CD4-positive, alpha-beta T cell treated with Interferon alpha-2 for 1 hour (primary cell): ENCODE data around the gene PSME2.
A peak's percentile ranks its signal among the peaks of the same experiment; 100 is the strongest.
"Not testable (repeated sequence)": the region's sequence is repeated elsewhere in the genome, so short reads cannot be mapped to it uniquely, and the experiment has no call there.

Experiments used
- DNase-seq, 2 donors: peaks; one replicate each; pipeline ENCODE4 v3.0.0-alpha.2; 2020 to 2022

The PSME2 gene

DNA sequence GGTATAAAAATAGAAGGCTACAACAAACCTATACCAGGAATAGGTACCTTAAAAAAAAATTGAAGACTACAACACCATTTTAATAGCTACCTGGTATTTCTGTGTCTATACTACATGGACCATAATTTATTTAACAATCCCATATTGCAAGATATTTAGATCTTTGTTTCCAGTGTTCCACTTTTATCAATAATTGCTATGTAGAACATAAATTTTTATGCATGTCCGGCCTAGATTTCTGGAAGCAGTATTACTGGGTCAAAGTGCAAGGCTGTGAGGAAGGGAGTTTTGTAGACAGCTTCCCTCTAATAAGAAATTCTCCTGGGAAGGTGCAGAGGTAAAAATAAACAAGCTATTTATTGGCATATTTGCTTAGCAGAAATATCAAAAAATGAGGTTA lies 35.9 kb downstream of the PSME2 start:
- no peak for DNase-seq

DNA sequence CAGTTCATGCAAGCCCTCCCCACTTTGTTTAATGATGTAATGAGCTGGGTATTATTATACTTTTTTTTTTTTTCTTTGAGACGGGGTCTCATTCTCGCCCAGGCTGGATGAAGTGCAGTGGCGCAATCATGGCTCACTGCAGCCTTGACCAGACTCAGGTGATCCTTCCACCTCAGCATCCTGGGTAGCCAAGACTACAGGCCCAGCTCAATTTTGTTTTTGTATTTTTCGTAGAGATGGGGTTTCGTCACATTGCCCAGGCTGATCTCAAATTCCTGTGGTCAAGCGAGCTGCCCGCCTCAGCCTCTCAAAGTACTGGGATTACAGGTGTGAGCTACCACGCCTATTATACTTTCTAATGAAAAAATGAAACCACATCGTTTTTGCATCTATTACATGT lies 36.4 kb downstream of the PSME2 start:
- DNase-seq, result no peak

DNA sequence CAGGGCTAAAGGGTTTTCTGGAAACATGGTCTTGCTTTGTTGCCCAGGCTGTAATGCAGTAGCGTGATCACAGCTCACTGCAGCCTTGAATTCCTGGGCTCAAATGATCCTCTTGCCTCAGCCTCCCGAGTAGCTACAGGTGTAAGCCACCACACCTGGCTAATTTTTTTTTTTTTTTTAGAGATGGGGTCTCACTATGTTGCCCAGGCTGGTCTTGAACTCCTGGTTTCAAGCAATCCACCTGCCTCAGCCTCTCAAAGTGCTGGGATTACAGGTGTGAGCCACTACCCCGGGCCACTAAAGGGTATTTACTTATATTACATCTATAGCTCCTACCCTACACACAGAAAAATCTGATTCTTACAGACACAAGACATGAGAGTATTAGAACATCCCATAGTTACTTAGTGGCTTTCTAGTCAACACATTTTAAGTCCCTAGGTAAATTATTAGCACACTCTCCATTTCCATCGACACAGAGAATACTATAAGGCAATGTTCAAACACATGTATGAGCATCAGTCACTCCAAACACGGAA lies 38.0 kb downstream of the PSME2 start:
- DNase-seq, result no peak

DNA sequence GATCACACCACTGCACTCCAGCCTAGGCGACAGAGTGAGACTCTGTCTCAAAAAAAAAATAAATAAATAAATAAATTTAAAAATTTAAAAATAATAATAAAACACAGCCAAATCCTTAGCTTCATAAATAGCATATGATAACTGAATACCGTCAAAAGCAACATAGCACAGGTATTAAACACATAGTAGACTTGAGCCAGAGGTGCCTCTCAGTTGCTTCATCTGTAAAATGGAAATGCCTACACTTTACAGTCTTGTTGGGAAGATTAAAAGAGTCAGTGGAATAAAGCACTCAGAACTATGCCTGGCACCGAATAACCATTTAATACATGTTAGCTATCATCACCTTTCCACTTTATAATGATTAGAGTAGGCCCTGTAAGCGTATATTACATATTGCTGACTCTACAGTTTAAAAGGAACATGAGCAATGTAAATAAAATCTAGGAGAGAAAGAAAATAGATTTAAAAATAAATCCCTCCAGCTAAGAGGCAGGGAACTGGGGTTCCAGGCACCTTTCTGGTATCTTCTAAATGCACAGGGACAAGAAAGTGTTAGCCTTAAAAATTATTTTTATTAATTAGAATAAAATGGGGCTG lies 39.6 kb downstream of the PSME2 start:
- DNase-seq, result no peak

DNA sequence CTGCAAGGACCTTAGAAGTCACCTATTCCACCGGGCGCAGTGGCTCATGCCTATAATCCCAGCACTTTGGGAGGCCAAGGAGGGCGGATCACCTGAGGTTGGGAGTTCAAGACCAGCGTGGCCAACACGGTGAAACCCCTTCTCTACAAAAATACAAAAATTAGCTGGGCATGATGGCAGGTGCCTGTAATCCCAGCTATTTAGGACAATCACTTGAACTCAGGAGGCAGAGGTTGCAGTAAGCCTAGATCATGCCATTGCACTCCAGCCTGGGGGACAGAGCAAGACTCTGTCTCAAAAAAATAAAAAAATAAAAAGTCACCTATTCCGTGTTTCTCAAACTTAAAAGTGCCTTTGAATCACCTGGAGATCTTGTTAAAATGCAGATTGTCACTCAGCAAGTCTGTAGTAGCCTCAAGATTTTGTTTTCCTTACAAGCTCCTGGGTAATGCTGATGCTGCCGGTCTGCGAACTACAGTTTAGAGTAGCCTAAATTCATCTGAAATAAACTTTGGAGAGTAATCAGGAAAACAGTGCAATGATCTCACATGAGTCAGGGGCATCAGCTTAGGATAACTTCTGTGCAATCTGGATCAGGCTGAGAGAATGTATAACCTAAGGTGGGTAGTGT lies 40.7 kb downstream of the PSME2 start:
- DNase-seq, result not testable (repeated sequence)

DNA sequence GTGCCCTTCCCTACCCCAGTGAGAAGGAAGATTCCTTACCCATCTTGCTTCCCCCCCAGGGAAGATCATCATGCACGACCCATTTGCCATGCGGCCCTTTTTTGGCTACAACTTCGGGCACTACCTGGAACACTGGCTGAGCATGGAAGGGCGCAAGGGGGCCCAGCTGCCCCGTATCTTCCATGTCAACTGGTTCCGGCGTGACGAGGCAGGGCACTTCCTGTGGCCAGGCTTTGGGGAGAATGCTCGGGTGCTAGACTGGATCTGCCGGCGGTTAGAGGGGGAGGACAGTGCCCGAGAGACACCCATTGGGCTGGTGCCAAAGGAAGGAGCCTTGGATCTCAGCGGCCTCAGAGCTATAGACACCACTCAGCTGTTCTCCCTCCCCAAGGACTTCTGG lies 43.0 kb downstream of the PSME2 start:
- DNase-seq, result no peak

DNA sequence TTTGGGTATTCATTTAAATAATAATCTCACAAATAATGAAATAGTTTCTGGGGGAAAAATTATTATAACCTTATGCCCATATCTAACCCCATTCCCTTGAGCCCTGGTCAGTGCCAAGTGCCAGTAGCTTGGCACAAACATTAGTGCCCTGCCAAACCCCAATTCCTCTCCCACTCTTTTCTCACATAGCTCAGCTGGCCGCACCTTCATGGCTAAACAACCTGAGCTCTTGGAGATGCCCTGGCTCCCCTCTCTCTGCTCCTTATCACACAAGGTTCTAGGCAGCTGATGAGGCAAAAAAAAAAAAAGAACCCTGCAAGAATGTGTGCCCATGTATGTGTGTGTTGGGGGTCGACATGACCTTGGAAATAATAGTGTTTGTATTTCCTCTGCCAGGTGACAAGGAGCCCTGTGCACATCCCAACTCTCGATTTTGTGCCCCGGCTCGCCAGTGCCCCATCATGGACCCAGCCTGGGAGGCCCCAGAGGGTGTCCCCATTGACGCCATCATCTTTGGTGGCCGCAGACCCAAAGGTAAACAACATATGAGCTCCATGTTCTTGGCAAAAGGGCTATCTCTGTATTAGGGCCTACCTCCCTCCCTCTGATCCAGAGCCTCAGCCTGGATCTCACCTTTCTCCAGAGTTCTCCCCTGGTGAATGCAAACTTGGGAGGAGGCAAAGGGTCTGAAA lies 43.9 kb downstream of the PSME2 start:
- no peak for DNase-seq

- DNase-seq, result no peak
Measured at GRCh38 chr14:24100982-24101494, 45.4 kb downstream of the PSME2 start.

DNA sequence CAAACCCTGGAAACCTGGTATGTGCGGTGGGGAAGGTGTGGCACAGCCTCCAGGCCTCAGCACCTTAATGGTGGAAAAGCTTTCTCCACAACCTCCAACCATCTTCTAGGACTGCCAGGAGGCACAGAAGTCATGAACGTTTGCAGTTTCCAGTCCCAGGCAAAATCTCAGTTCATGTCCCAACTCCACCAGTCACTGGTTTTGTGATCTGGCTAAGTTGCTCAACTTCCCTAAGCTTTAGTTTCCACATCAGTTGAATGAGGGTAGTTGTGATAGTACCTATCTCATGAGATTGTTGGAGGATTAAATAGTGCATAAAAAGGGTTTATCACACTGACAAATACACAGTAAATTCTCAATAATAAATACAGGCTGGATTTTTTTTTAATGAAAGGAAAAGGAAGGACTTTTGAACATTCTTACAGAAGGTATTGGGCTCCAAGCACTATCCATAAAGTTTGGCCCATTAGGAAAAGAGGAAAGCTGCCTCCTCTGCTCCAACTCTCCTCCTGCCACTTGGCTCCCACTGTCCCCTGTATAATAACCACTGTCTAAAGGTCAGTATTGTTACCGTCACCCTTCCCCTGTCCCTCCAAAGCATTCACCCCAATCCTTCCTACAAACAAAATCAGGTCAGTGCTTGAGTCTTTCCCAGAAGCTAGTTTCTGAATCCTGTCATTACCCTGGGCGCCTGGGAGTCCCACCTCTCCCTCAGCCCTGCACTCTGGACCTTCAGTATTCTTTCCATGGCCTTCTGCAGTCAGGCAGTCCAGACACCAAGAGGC lies 46.0 kb downstream of the PSME2 start:
- DNase-seq, result no peak

DNA sequence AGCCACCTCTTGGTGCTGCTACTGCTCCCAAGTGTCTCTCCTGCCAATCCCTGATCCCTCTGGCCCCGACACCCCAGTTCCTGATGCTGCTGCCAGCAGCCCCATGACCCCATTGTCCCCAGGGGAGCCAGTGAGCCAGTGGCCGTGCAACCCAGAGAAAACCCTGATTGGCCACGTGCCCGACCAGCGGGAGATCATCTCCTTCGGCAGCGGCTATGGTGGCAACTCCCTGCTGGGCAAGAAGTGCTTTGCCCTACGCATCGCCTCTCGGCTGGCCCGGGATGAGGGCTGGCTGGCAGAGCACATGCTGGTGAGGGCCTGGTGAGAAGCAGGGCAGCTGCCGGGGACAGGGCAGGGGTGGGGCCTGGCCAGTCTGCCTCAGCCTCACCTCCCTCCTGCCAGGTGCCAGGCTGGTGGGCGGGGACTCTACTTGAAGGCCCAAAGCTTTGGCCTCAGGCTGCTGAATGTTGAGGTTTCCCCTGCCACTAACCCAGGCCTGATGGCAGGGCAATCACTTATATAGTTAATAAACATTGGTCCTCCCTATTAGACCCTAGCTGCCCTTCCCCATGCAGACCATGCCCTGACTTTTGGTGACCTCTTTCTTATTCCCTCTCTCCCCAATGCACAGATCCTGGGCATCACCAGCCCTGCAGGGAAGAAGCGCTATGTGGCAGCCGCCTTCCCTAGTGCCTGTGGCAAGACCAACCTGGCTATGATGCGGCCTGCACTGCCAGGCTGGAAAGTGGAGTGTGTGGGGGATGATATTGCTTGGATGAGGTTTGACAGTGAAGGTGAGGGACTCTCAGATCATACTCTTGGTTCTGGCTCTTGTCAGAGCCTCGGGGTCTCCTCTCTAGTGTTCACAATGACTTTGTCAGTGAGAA lies 47.2 kb downstream of the PSME2 start:
- DNase-seq, result no peak

GRCh38 chr14:24098229-24098926 lies 48.0 kb downstream of the PSME2 start:
- DNase-seq, result no peak

DNA sequence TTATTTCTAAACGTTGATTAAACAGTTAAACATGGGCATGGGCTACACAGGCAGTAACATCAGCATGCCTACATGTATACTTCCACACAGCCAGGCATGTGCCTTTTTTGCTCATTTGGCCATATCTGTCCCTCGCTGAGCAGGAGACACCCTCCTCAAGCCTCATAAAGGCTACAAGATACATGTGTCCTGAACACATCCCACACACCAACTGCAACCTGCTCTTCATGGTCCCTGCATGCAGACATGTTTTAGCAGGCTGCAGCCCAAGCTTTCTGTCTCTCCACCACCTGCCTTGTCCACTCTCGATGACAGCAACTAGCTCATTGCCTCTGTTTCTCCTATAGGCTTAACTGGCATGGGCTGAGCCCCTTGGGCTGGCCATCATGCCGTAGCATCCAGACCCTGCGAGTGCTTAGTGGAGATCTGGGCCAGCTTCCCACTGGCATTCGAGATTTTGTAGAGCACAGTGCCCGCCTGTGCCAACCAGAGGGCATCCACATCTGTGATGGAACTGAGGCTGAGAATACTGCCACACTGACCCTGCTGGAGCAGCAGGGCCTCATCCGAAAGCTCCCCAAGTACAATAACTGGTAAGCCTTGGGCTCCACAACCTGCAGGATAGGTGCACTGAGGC lies 49.7 kb downstream of the PSME2 start:
- no peak for DNase-seq

- peak; percentile 47 to 57 for DNase-seq
Measured at GRCh38 chr14:24095271-24096068, 50.9 kb downstream of the PSME2 start.

DNA sequence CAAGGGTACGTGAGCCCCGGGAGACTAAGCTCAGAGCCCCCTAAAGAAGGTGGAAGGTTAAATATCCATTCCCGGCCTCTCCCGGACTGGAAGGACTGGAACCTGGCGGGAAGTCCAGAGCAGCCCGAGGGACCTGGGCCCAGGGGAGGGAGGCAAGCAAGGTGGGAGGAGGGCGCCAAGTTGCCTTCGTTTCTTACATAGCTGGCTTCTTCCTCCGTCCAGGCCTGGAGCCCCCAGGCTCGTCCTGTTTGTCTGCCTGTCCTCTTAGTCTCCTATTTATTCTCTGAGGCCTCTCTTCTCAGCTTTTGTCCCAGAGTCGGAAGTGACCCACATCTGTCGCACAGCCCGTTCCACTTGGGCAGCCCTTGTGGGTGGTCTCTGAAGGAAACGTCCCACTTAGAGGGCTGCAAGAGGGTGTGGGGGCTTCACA lies 51.6 kb downstream of the PSME2 start:
- no peak for DNase-seq

GRCh38 chr14:24093901-24094840 lies 52.2 kb downstream of the PSME2 start, which contains the start of gene PCK2:
Gene PCK2, plus strand, starts transcription at chr14:24094311. Its CDS starts 95 bp downstream, at chr14:24094406.
- peak; percentile 76 to 80 for DNase-seq
